GM18505 (cell line): ENCODE data around the gene FUZ.

Experiments used
- ATAC-seq: cut with Tn5 transposase; IDR thresholded peaks from one replicate; pipeline ENCODE4 v1.9.1; 2021; ENCODE audit not compliant: unreplicated experiment
- POLR2A ChIP-seq: IDR thresholded peaks from 4 replicates; pipeline ENCODE4 v1.6.1; 2011; ENCODE audit warnings: borderline replicate concordance; ENCODE audit not compliant: insufficient read depth, insufficient read length; ENCODE audit errors: extremely low read depth

The FUZ gene

GRCh38 chr19:49811328-49811727, 1.8 kb downstream of the FUZ start:
- TF ChIP-seq POLR2A, result no peak
- no peak for ATAC-seq

- TF ChIP-seq POLR2A, result no peak
- no peak for ATAC-seq
These were observed 3.1 kb downstream of the FUZ start for GRCh38 chr19:49809941-49810389.

GRCh38 chr19:49809160-49809940, 3.7 kb downstream of the FUZ start:
- TF ChIP-seq POLR2A, result no peak
- ATAC-seq, result no peak

- no peak for TF ChIP-seq POLR2A
- ATAC-seq, result no peak
These were observed 4.4 kb downstream of the FUZ start for GRCh38 chr19:49808711-49809159.

- ATAC-seq, result no peak
- no peak for TF ChIP-seq POLR2A
These were observed 5.0 kb downstream of the FUZ start for GRCh38 chr19:49807904-49808675.

GRCh38 chr19:49807058-49807903, 5.8 kb downstream of the FUZ start:
- TF ChIP-seq POLR2A, result no peak

GRCh38 chr19:49806620-49806959, 6.5 kb downstream of the FUZ start:
- ATAC-seq, result no peak

More at GRCh38 chr19:49807058-49807903, 5.8 kb downstream of the FUZ start:
- no peak for ATAC-seq

GRCh38 chr19:49805822-49806619, 7.1 kb downstream of the FUZ start:
- no peak for TF ChIP-seq POLR2A
- ATAC-seq, result no peak

More at GRCh38 chr19:49806620-49806959, 6.5 kb downstream of the FUZ start:
- no peak for TF ChIP-seq POLR2A

GRCh38 chr19:49803529-49803856, 9.6 kb downstream of the FUZ start:
- ATAC-seq, result no peak
- no peak for TF ChIP-seq POLR2A

- TF ChIP-seq POLR2A, result no peak
- ATAC-seq, result no peak
These were observed 10.1 kb downstream of the FUZ start for GRCh38 chr19:49802836-49803528.

- TF ChIP-seq POLR2A, result no peak
- no peak for ATAC-seq
These were observed 11.0 kb downstream of the FUZ start for GRCh38 chr19:49801966-49802661.

GRCh38 chr19:49801401-49801888, 11.6 kb downstream of the FUZ start:
- no peak for ATAC-seq
- no peak for TF ChIP-seq POLR2A

GRCh38 chr19:49800771-49801170, 12.3 kb downstream of the FUZ start:
- TF ChIP-seq POLR2A, result no peak
- no peak for ATAC-seq
